Muscle of back (tissue), 11 donors: Measurements from ENCODE around the gene SLC22A4. TPM values are rescaled to one million over a fixed set of nuclear protein-coding genes. Genes with fewer than 3 reads are reported as not detected.

Experiments
- DNase-seq, 3 donors: peaks; one replicate each; pipeline versions ENCODE4 v3.0.0 to v3.0.0-alpha.2; 2013
- polyA plus RNA-seq, 10 donors: library from polyadenylated mRNA; unstranded; fragments of 120-200 nt; gene quantifications; one replicate each; pipeline ENCODE4 v1.2.1, GENCODE V29; 2013; ENCODE audit not compliant: insufficient read length in 10 of 10

SLC22A4 gene
- polyA plus RNA-seq, 10 donors = 2.9 to 5.2 (median 3.5) TPM

GRCh38 chr5:132372542-132372941 lies 78.3 kb downstream of the SLC22A4 start:
- DNase-seq = no peak

- DNase-seq = no peak
These were observed 81.8 kb downstream of the SLC22A4 start for GRCh38 chr5:132375957-132376356.

GRCh38 chr5:132376694-132377641 lies 82.8 kb downstream of the SLC22A4 start:
- DNase-seq = peak in 2 of 3 donors; percentile 62 to 65

- DNase-seq = no peak
These were observed 83.5 kb downstream of the SLC22A4 start for GRCh38 chr5:132377738-132378137.

DNA sequence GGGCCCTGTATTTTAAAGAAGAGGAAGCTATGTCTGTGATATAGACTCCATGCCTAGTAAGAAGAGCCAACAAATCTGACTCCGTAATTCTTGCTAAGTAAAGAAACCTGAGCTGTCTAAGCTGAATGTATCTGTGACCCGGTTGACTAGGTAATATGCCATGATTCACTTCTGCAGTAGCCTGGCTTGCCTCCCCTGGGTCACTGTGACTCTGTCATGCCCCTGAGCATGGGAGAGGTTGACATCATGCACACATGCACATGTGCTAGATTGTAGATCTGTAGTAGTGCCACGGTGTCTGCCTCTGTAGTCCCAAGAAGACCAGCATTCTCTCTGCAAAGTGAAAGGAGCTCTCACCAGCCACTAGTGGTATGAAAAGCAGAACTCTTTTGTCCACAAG lies 84.4 kb downstream of the SLC22A4 start:
- DNase-seq = no peak

DNA sequence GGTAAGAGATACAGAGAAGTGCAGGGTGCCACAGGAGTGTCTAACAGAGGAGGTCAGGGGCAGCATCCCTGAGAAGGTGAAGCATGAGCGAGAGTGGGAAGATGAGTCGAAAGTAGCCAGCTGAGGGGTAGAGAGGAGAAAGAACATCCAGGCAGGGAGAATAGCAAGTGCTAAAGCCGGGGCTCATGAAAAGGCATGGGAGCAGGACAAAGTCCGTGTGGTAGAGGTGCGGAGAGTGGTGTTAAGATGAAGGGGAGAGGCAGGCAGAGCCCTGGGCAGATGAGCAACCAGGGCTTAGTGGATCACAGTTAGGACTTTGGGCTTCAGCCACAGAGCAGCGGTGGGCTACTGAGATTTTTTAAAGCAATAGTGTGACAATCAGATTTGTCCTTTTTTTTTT lies 85.9 kb downstream of the SLC22A4 start:
- no peak for DNase-seq

DNA sequence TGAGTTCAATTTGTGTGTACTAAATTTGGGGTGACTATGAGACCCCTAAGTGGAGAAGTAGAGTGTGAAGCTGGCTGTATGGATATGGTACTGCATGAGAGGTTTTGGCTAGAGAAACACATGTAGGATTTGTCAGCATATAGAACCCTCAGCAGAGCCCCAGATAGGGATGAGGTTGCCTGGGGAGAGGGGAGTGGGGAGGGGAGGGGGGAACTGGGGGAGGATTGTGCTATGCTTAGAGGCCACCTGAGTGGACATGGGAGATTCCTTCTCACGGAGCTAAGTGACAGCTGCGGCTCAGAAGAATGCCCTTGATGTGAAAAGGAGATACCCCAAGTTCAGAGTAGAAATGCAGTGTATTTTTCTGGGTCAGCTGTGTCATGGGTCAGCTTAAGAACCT lies 86.5 kb downstream of the SLC22A4 start:
- no peak for DNase-seq

DNA sequence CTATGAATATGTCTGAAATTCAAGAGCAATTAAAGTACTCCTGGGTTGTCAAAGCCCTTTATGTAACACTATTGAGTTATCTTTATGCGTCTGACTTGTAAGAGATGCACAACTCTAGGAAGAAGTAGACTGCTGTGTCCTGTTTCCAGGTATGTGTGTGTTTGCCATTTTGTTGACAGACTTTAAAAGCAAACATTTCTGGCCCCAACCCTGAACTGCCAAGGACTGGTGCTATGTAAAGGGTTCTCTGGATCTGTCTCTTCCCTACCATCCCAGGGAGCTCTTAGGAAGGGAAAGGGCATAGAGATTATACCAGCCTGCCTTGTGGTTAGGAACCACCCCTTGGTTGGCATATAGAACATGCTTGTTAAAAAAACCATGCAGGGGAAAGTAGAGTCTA lies 87.4 kb downstream of the SLC22A4 start:
- DNase-seq = no peak

DNA sequence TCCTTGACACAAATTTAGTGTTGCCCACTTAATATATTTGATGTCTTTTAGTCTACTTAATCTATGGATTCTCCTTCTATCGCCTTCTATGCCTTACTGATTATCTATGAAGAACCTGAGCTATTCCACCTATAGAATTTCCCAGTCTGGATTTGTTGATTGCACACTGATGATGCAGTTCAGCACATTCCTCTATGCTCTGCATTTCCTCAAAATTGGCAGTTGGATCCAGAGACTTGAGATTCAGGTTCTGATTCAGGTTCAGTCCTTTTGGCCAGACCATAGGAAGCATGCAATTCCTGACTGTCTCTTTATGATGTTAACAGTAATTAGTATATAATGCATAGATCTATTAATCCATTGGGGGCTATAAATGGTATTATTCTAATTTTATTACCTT lies 89.1 kb downstream of the SLC22A4 start:
- no peak for DNase-seq

DNA sequence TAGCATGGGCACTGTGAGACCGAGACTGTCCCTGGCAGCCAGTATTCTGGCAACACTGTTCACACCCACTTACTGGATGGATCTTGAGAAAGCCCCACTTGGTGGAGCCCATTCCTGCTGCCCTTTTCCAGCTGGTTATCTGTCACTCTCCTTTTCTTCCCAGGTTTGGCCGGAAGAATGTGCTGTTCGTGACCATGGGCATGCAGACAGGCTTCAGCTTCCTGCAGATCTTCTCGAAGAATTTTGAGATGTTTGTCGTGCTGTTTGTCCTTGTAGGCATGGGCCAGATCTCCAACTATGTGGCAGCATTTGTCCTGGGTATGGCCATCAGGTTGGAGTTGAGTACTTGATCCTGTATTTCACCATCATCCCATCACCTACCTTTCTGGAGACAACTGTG lies 89.8 kb downstream of the SLC22A4 start:
- DNase-seq = no peak

DNA sequence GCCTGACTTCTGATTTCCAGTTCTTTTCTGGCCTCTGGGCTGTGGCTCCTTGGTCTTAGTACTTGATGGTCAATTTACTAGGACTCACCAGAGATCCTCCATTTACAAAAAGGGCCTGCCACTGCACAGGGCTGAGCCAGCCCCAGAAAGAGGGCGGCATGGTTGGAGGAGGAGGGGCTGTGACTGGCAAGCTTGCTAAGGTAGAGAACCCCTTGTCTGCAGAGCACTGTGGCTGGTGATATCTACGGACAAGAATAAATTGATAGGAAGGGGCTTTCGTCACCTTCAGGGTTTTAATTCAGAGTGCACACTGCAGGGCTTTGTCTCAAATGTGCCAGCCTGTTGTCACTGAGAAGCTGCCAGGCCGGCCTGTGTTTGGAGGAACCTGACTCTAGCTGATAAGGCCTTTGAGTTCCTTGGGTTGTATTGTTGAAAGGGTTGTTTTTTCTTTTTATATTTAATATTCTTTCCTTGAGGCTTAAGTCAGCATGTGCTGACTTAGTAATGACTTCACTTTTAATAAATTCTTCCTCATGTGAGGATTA lies 90.4 kb downstream of the SLC22A4 start:
- no peak for DNase-seq

DNA sequence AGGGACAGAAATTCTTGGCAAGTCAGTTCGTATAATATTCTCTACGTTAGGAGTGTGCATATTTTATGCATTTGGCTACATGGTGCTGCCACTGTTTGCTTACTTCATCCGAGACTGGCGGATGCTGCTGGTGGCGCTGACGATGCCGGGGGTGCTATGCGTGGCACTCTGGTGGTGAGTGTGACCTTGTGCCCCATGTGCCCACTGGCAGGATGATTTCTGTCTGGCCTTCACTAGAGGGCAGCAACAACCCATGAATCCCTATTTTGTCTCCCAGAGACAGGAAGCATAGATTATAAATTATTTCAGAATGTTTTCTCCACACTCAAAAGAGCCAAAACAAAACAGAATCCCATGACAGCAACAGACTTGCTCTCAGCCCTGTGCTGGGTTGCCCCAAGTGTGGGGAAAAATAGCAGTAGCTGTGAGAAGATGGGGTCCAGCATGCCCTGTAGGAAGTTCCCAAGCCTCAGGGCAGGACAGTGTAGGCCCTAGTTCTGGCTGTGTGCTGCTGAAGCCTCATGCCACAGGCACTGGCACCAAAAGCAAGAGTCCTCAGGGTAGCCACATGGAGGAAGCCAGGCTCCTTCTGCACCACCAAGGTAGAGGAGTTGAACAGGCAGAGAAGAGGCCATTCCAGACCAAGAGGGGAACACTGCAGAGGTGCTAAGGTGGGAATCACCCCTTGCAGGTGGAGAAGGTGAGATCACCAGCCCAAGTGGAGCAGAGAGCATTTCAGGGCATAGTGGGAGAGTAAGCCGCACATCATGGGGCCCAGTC lies 91.3 kb downstream of the SLC22A4 start:
- peak in 2 of 3 donors; percentile 63 to 82 for DNase-seq

GRCh38 chr5:132386644-132387286 lies 92.6 kb downstream of the SLC22A4 start:
- peak in 2 of 3 donors; percentile 68 to 82 for DNase-seq

- DNase-seq = peak; percentile 75 to 98 (median 84)
These were observed 93.5 kb downstream of the SLC22A4 start for GRCh38 chr5:132387640-132388117.

- DNase-seq = peak in 2 of 3 donors; percentile 48 to 72
These were observed 94.3 kb downstream of the SLC22A4 start for GRCh38 chr5:132388244-132389050.

DNA sequence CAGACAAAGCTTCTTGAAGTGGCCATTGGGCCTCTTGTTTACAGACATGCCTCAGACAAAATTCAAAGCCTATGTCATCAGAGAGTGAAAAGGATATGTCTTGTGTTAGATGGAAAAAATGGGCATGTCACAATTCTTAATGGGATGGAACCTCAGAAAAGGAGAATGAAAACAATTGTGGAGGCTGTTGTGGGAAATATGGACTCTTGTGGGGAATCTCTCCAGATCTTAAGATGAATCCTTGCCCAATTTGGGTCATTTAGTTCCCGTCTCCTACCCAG lies 94.8 kb downstream of the SLC22A4 start:
- DNase-seq = no peak

DNA sequence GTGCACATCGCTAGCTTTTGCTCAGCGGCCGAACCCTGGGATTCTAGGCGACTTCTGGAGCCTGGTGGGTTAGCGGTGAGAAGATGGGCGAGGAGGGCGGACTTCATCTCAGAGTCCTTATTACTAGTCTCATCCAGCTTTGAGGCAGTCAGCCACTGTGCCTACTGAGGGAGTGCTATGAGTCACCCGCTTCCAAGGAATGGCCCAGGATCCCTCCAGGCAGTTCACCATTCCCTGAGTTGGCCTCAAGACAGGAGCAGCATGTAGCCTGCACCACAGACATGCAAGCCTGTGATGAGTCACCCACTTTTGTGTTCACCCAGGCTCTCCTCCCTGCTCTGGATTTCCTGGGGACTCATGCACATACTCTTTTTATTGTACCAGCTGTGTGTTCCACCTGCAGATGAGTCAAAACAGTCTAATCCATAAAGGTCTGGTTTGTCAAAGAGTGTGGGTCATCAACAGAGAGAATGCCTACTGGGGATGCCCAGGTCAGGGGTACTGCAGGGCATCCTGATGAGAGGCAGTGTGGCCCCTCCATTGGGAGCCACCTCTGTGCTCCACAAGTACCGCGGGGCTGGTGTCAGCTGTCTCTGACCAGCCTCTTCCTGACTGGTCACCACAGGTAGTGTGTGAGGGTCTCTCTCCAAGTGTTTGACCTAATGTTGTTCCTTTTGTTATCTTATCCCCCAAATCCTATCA lies 95.5 kb downstream of the SLC22A4 start:
- DNase-seq = peak in 1 of 3 donors; percentile 97

- DNase-seq = no peak
These were observed 97.1 kb downstream of the SLC22A4 start for GRCh38 chr5:132391247-132391646.

GRCh38 chr5:132391870-132392269 lies 97.7 kb downstream of the SLC22A4 start:
- DNase-seq = no peak

DNA sequence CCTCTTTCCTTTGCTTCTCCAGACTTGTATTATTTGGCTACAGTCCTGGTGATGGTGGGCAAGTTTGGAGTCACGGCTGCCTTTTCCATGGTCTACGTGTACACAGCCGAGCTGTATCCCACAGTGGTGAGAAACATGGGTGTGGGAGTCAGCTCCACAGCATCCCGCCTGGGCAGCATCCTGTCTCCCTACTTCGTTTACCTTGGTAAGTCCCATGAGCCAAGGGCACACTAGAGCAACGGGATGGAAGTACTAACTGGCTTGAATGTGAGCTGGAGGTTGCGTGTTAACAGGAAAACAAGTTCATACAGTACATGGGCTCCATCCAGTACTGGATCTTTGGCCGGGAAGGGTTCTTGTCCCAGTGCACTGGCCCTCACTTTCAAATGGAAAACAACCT lies 98.2 kb downstream of the SLC22A4 start:
- DNase-seq = no peak
